ENCODE measurements around the gene C11orf87. TPM values are rescaled to one million over a fixed set of nuclear protein-coding genes. Genes with fewer than 3 reads are reported as not detected.

C11orf87 gene
- total and polyA plus RNA-seq, 3 donors from 2014 or later: 0.07 to 0.19 (median 0.08) TPM

DNA sequence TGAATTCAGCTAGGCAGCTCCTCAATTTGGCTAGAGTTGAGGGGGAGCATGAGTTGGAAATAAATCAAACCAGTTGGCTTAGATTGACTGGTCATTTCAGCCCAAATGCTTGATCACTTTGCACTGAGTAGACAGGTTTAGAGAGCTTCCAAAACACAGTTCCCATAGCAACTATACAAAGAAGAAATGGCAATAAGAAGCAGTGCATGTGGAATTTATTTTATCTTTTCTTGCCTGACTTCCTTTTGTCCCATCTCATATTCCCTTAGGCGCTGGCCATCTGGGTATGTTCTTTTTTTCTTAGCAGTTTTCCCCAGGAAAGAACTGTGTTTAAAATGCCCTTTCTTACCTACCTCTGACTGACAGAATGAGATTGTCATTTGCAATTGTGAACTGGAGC lies 38.7 kb upstream of the C11orf87 start:
- Histone ChIP-seq H3K4me1 (peaks cover under 1% of the 10 kb centered on the region), H3K27ac (no peak overlapping the region), H3K4me3 (no peak overlapping the region), H3K27me3 (no peaks in the 10 kb centered on the region), H3K9me3 (no peaks in the 10 kb centered on the region), H3K36me3 (ENCODE audit: low read depth, missing control alignments) (no peaks in the 10 kb centered on the region)
- WGBS, 2 donors: 88 to 89% methylated on average over 1 of the region's 1 CpG
- TF ChIP-seq POLR2A (IDR thresholded peaks at IDR 0.05): no peak
- TF ChIP-seq, protein P1, sequence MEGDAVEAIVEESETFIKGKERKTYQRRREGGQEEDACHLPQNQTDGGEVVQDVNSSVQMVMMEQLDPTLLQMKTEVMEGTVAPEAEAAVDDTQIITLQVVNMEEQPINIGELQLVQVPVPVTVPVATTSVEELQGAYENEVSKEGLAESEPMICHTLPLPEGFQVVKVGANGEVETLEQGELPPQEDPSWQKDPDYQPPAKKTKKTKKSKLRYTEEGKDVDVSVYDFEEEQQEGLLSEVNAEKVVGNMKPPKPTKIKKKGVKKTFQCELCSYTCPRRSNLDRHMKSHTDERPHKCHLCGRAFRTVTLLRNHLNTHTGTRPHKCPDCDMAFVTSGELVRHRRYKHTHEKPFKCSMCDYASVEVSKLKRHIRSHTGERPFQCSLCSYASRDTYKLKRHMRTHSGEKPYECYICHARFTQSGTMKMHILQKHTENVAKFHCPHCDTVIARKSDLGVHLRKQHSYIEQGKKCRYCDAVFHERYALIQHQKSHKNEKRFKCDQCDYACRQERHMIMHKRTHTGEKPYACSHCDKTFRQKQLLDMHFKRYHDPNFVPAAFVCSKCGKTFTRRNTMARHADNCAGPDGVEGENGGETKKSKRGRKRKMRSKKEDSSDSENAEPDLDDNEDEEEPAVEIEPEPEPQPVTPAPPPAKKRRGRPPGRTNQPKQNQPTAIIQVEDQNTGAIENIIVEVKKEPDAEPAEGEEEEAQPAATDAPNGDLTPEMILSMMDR (IDR thresholded peaks at IDR 0.05): no peak
- no peak for DNase-seq
- intact Hi-C loops (cut with DNase I; ENCODE audit: low total_unique reads): no loop called here

DNA sequence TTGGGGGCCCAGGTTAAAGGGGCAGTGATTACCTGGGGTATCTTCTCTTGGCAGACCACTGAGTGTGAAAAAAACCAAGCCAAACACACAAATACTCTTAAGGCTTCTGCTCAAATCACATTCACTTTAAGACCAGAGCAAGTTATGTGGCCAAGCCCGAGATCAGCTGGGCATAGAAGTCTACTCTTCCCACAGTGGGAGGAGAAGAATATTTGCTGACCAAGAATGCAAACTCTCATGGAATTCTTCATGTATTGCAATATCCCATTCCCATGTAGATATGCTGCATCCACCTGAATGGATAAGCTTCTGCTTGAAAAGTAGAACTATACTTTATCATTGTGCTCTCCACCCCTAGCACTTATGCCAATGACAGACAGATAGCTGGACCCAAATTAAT lies 37.1 kb upstream of the C11orf87 start:
- TF ChIP-seq POLR2A (IDR thresholded peaks at IDR 0.05): no peak
- no peak for DNase-seq
- no peaks in the 10 kb centered on the region for H3K4me1 ChIP-seq
- intact Hi-C loops (cut with DNase I; ENCODE audit: low total_unique reads): no loop called here
- no peak overlapping the region for H3K4me3 ChIP-seq
- 73 to 92% methylated on average over 1 of the region's 1 CpG for WGBS, 2 donors
- H3K9me3 ChIP-seq: no peaks in the 10 kb centered on the region
- H3K27me3 ChIP-seq: no peaks in the 10 kb centered on the region
- no peak overlapping the region for H3K27ac ChIP-seq
- no peaks in the 10 kb centered on the region for H3K36me3 ChIP-seq (ENCODE audit: low read depth, missing control alignments)

DNA sequence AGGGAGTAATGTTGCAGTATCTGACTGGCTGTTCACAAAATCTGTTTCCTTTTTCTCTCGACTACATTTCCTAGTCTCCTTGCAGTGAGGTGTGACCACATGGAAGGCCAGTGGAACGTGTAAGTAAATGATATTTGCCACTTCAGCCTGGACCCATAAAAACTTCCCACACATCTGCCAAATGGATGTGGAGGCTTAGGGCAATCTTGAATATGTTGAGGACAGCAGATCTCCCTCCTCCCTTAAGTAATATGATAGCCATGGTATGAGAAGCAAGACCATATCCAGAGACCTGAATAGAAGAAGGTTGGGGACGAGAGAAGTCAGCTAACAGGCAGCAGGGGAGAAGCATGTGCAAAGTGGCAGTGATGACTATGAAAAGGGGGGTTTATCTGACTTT lies 33.0 kb upstream of the C11orf87 start:
- H3K4me3 ChIP-seq: no peak overlapping the region
- H3K27me3 ChIP-seq: no peaks in the 10 kb centered on the region
- TF ChIP-seq, protein P1 (IDR thresholded peaks at IDR 0.05): no peak
- TF ChIP-seq POLR2A (IDR thresholded peaks at IDR 0.05): no peak
- no peaks in the 10 kb centered on the region for H3K9me3 ChIP-seq
- H3K27ac ChIP-seq: no peak overlapping the region
- H3K36me3 ChIP-seq (ENCODE audit: low read depth, missing control alignments): no peaks in the 10 kb centered on the region
- H3K4me1 ChIP-seq: no peaks in the 10 kb centered on the region
- intact Hi-C loops (cut with DNase I; ENCODE audit: low total_unique reads): no loop called here
- WGBS, 2 donors: 59 to 61% methylated on average over 3 of the region's 3 CpGs
- DNase-seq: no peak

DNA sequence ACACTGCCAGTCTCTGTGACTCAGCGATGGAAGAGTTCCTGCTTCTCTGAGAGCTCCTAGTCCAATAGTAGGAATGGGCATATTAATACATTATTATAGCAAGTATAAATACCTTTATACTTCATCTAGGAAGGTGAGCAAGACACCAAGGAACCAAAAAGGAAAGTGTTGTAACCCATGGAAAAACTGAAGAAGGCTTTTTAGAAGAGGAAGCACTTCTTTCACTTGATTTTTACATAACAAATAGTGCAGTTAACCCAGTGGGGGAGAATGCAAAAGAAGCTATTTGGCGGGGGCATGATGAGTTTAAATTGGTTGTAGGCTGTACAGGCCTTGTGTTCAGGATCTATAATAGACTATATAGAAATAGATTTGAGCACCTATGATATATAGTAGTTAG lies 31.2 kb upstream of the C11orf87 start:
- intact Hi-C loops (cut with DNase I; ENCODE audit: low total_unique reads): no loop called here
- 88 to 89% methylated on average over 2 of the region's 2 CpGs for WGBS, 2 donors
- no peaks in the 10 kb centered on the region for H3K9me3 ChIP-seq
- TF ChIP-seq, protein P1 (IDR thresholded peaks at IDR 0.05): no peak
- no peaks in the 10 kb centered on the region for H3K36me3 ChIP-seq (ENCODE audit: low read depth, missing control alignments)
- no peaks in the 10 kb centered on the region for H3K4me1 ChIP-seq
- DNase-seq: no peak
- H3K27ac ChIP-seq: no peak overlapping the region
- H3K4me3 ChIP-seq: no peak overlapping the region
- H3K27me3 ChIP-seq: no peaks in the 10 kb centered on the region

DNA sequence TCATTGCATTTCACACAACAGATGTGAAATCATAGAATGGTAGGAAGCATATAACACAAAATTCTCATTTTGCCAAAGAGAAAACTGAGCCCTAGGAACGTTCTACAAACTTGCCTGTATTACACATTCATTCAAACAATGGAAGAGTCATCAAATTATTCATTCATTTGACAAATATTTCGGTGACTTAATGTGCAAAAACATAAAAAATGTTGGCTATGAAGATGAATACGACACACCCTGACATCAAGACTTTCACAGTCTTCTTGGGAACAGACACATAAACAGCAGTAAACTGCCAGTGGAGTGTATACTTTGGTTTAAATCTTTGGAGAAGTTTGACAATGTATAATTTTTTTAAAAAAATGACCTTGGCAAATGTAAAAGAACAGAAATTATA lies 20.4 kb upstream of the C11orf87 start:
- Histone ChIP-seq H3K4me1 (no peaks in the 10 kb centered on the region), H3K27ac (no peak overlapping the region), H3K4me3 (no peak overlapping the region), H3K36me3 (ENCODE audit: low read depth, missing control alignments) (no peaks in the 10 kb centered on the region), H3K9me3 (no peaks in the 10 kb centered on the region), H3K27me3 (no peaks in the 10 kb centered on the region)
- WGBS, 2 donors: 75 to 78% methylated on average over 3 of the region's 3 CpGs
- TF ChIP-seq POLR2A (IDR thresholded peaks at IDR 0.05): no peak
- TF ChIP-seq, protein P1 (IDR thresholded peaks at IDR 0.05): no peak
- DNase-seq: no peak
- intact Hi-C loops (cut with DNase I; ENCODE audit: low total_unique reads): no loop called here
